Subcutaneous adipose tissue (tissue), 4 donors: Measurements from ENCODE around the gene SPANXD. TPM values are rescaled to one million over a fixed set of nuclear protein-coding genes. Genes with fewer than 3 reads are reported as not detected.

Experiments used
- CTCF ChIP-seq: fragments of 450-650 bp; IDR thresholded peaks from one replicate; pipeline ENCODE4 v1.5.1; 2016; ENCODE audit warnings: low read depth, mild to moderate bottlenecking, control low read depth, antibody characterized with exemption, moderate library complexity
- total RNA-seq, 4 donors: library from RNA; depleted of rRNA; stranded (reverse); fragments of >200 nt; gene quantifications; one replicate each; pipeline ENCODE4 v1.1.0, GENCODE V29; 2016

The SPANXD gene
- total RNA-seq, 4 donors from 2014 or later, result not detected

- TF ChIP-seq CTCF, result no peak
These were observed 24.6 kb downstream of the SPANXD start for GRCh38 chrX:141673946-141674345.

- TF ChIP-seq CTCF, result no peak
These were observed 28.9 kb downstream of the SPANXD start for GRCh38 chrX:141669689-141670088.

GRCh38 chrX:141668371-141668770 is 30.2 kb downstream of the SPANXD start:
- no peak for TF ChIP-seq CTCF

GRCh38 chrX:141662781-141663180 is 35.8 kb downstream of the SPANXD start:
- TF ChIP-seq CTCF, result no peak

GRCh38 chrX:141652286-141652685 is 46.3 kb downstream of the SPANXD start:
- no peak for TF ChIP-seq CTCF

Other genes starting within 250 kb of the SPANXD start
- gene SPANXA1, start 114.0 kb downstream of the SPANXD start, total RNA-seq, result not detected
- gene SPANXA2, start 109.0 kb downstream of the SPANXD start, total RNA-seq, result not detected
- gene MAGEC3, start 139.6 kb upstream of the SPANXD start, total RNA-seq, result not detected
- not detected for gene MAGEC1, start 205.2 kb upstream of the SPANXD start, total RNA-seq